Hepatocyte (in vitro differentiated cells): ENCODE data around the gene LRRC45.

Experiments
- EZH2 ChIP-seq: fragments of 200-600 bp; sonication (generic); IDR thresholded peaks from 2 replicates; pipeline ENCODE4 v1.6.1; 2016; ENCODE audit warnings: antibody characterized with exemption, mild to moderate bottlenecking, borderline replicate concordance
- EZH2phosphoT487 ChIP-seq: fragments of 200-600 bp; sonication (generic); IDR thresholded peaks from one replicate; pipeline ENCODE4 v1.6.1; 2018; ENCODE audit warnings: antibody characterized with exemption, mild to moderate bottlenecking, low read depth, moderate library complexity; ENCODE audit not compliant: unreplicated experiment, severe bottlenecking
- TF ChIP-seq, protein P1 (sequence below): fragments of 200-600 bp; sonication (generic); IDR thresholded peaks from 2 replicates; pipeline ENCODE4 v1.5.1; 2016; ENCODE audit warnings: antibody characterized with exemption, mild to moderate bottlenecking; ENCODE audit not compliant: poor library complexity

DNA sequence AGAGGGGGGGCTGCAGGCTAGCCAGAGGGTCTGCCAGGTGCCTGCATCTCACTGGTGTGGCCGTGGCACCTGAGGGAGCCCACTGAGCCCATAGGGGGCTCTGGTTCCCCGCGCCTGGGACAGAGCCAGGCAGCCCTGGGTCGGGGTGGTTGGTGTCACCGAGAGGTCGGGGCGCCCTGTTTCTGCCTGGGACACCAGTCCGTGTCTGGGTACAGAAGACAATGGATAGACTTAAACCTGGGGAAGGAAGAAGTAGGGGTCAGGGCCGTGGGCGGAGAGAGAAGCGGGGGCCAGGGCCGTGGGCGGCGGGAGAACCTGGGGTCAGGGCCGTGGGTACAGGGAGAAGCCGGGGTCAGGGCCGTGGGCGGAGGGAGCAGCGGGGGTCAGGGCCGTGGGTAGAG lies 25.5 kb downstream of the LRRC45 start:
- TF ChIP-seq EZH2 = no peak
- TF ChIP-seq, protein P1, sequence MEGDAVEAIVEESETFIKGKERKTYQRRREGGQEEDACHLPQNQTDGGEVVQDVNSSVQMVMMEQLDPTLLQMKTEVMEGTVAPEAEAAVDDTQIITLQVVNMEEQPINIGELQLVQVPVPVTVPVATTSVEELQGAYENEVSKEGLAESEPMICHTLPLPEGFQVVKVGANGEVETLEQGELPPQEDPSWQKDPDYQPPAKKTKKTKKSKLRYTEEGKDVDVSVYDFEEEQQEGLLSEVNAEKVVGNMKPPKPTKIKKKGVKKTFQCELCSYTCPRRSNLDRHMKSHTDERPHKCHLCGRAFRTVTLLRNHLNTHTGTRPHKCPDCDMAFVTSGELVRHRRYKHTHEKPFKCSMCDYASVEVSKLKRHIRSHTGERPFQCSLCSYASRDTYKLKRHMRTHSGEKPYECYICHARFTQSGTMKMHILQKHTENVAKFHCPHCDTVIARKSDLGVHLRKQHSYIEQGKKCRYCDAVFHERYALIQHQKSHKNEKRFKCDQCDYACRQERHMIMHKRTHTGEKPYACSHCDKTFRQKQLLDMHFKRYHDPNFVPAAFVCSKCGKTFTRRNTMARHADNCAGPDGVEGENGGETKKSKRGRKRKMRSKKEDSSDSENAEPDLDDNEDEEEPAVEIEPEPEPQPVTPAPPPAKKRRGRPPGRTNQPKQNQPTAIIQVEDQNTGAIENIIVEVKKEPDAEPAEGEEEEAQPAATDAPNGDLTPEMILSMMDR = no peak
- no peak for TF ChIP-seq EZH2phosphoT487
